Ovary (tissue), 3 donors: ENCODE measurements around the gene PRICKLE4.

Source experiments
- POLR2A ChIP-seq: fragments of 450-650 bp; IDR thresholded peaks from one replicate; pipeline ENCODE4 v1.6.1; 2017; ENCODE audit warnings: antibody characterized with exemption, mild to moderate bottlenecking, moderate library complexity
- TF ChIP-seq, protein P1 (sequence below), 3 donors: fragments of 450-650 bp in 2 of 3; fragments of 200-600 bp in 1 of 3; IDR thresholded peaks; one replicate each; pipeline versions ENCODE4 v1.5.1 to v1.8.0; 2016 to 2022; ENCODE audit warnings: antibody characterized with exemption in 3 of 3, mild to moderate bottlenecking in 1 of 3
- donor health status: DM: no; HTN: no; CAD: no.

DNA sequence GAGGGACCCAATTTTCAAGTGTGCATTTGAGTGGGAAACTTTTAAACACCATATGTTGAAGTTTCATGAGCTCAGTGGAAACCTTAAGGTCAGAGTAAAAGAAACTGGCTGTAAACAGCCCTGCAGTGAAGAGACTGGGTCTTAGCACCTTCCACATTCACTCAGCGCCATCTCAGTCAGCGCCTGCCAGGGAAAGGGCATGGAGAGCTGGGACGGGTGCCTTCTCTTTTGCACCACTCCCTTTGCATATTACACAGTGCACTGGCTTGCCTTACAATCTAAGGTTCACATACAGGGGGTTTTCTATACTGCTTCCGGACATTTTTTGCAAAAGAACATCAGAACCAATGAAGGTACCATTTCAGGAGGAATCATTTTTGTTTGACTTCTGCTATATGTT lies 11.4 kb downstream of the PRICKLE4 start:
- TF ChIP-seq, protein P1, sequence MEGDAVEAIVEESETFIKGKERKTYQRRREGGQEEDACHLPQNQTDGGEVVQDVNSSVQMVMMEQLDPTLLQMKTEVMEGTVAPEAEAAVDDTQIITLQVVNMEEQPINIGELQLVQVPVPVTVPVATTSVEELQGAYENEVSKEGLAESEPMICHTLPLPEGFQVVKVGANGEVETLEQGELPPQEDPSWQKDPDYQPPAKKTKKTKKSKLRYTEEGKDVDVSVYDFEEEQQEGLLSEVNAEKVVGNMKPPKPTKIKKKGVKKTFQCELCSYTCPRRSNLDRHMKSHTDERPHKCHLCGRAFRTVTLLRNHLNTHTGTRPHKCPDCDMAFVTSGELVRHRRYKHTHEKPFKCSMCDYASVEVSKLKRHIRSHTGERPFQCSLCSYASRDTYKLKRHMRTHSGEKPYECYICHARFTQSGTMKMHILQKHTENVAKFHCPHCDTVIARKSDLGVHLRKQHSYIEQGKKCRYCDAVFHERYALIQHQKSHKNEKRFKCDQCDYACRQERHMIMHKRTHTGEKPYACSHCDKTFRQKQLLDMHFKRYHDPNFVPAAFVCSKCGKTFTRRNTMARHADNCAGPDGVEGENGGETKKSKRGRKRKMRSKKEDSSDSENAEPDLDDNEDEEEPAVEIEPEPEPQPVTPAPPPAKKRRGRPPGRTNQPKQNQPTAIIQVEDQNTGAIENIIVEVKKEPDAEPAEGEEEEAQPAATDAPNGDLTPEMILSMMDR (IDR thresholded peaks at IDR 0.05), result no peak
- TF ChIP-seq POLR2A, result no peak
